Chondrocyte (in vitro differentiated cells): ENCODE results near the gene AUTS2. TPM values are rescaled to one million over a fixed set of nuclear protein-coding genes. Genes with fewer than 3 reads are reported as not detected.

Experiments used
- DNase-seq: peaks from one replicate; pipeline ENCODE4 v3.0.0; 2021; ENCODE audit warnings: mixed read lengths, low spot score
- H3K27ac Mint-ChIP-seq: one replicate; pipeline ENCODE4 v1.8.0; 2021; ENCODE audit warnings: mild to moderate bottlenecking, moderate library complexity, mixed read lengths; ENCODE audit not compliant: unreplicated experiment
- H3K27me3 Mint-ChIP-seq: 2 replicates; pipeline ENCODE4 v1.8.0; 2021; ENCODE audit warnings: low read depth, mixed read lengths
- H3K36me3 Mint-ChIP-seq: 2 replicates; pipeline ENCODE4 v1.8.0; 2021; ENCODE audit warnings: low read depth, mixed read lengths
- H3K4me1 Mint-ChIP-seq: 2 replicates; pipeline ENCODE4 v1.8.0; 2021; ENCODE audit warnings: low read depth, mild to moderate bottlenecking, mixed read lengths
- H3K4me3 Mint-ChIP-seq: one replicate; pipeline ENCODE4 v1.8.0; 2021; ENCODE audit warnings: mild to moderate bottlenecking, moderate library complexity, mixed read lengths; ENCODE audit not compliant: unreplicated experiment
- H3K9me3 Mint-ChIP-seq: 2 replicates; pipeline ENCODE4 v1.8.0; 2021; ENCODE audit warnings: low read depth, mixed read lengths
- CTCF ChIP-seq: fragments of 200-600 bp; sonication (generic); IDR thresholded peaks from 2 replicates; pipeline ENCODE4 v1.5.0; 2021; ENCODE audit warnings: antibody characterized with exemption, mild to moderate bottlenecking, moderate library complexity
- total RNA-seq: library from RNA; stranded (reverse); gene quantifications from 3 replicates; pipeline ENCODE4 v1.2.1, GENCODE V29; 2021

The AUTS2 gene
- total RNA-seq, 1 donor from 2014 or later, result 31.5 TPM

- TF ChIP-seq CTCF, result no peak
- H3K9me3 Mint-ChIP-seq, result no peaks in the 10 kb centered on the region
- peaks cover under 1% of the 10 kb centered on the region for H3K36me3 Mint-ChIP-seq
- no peaks in the 10 kb centered on the region for H3K27me3 Mint-ChIP-seq
- H3K4me1 Mint-ChIP-seq, result peaks cover 49% of the 10 kb centered on the region
- no peak overlapping the region for H3K27ac Mint-ChIP-seq
- DNase-seq, result no peak
- H3K4me3 Mint-ChIP-seq, result no peak overlapping the region
These were observed 534.8 kb downstream of the AUTS2 start for GRCh38 chr7:70132852-70133690.

- peak; percentile 44 for TF ChIP-seq CTCF
- no peaks in the 10 kb centered on the region for H3K36me3 Mint-ChIP-seq
- no peak overlapping the region for H3K4me3 Mint-ChIP-seq
- H3K4me1 Mint-ChIP-seq, result peaks cover 52% of the 10 kb centered on the region
- H3K27ac Mint-ChIP-seq, result no peak overlapping the region
- H3K27me3 Mint-ChIP-seq, result no peaks in the 10 kb centered on the region
- no peaks in the 10 kb centered on the region for H3K9me3 Mint-ChIP-seq
- DNase-seq, result no peak
These were observed 535.9 kb downstream of the AUTS2 start for GRCh38 chr7:70134029-70134770.

GRCh38 chr7:70135656-70136055, 537.4 kb downstream of the AUTS2 start:
- Mint-ChIP-seq H3K4me1 (peaks cover 45% of the 10 kb centered on the region), H3K9me3 (no peaks in the 10 kb centered on the region), H3K27me3 (no peaks in the 10 kb centered on the region), H3K4me3 (no peak overlapping the region), H3K36me3 (no peaks in the 10 kb centered on the region), H3K27ac (no peak overlapping the region)
- no peak for DNase-seq
- TF ChIP-seq CTCF, result no peak

GRCh38 chr7:70137126-70137525, 538.9 kb downstream of the AUTS2 start:
- H3K4me3 Mint-ChIP-seq, result no peak overlapping the region
- DNase-seq, result no peak
- no peak overlapping the region for H3K27ac Mint-ChIP-seq
- TF ChIP-seq CTCF, result no peak
- H3K27me3 Mint-ChIP-seq, result no peaks in the 10 kb centered on the region
- H3K4me1 Mint-ChIP-seq, result peaks cover 34% of the 10 kb centered on the region
- H3K36me3 Mint-ChIP-seq, result peaks cover 2% of the 10 kb centered on the region
- H3K9me3 Mint-ChIP-seq, result no peaks in the 10 kb centered on the region

GRCh38 chr7:70142247-70142932, 544.1 kb downstream of the AUTS2 start:
- Mint-ChIP-seq H3K27ac (no peak overlapping the region), H3K4me1 (peaks cover 24% of the 10 kb centered on the region), H3K27me3 (no peaks in the 10 kb centered on the region), H3K4me3 (no peak overlapping the region), H3K9me3 (no peaks in the 10 kb centered on the region), H3K36me3 (peaks cover 2% of the 10 kb centered on the region)
- DNase-seq, result no peak
- no peak for TF ChIP-seq CTCF
